Keratinocyte (primary cell): Measurements from ENCODE around the gene RNASEH2B.

Experiments used
- CTCF ChIP-seq, 3 experiments: IDR thresholded peaks in 1 of 3; conservative IDR thresholded peaks in 1 of 3; optimal IDR thresholded peaks in 1 of 3; 2 replicates in 2 of 3; 3 replicates in 1 of 3; pipeline versions ENCODE3 to v1.5.1; 2011; ENCODE audit warnings: low read length in 3 of 3, mild to moderate bottlenecking in 3 of 3, moderate library complexity in 2 of 3, control low read depth in 1 of 3, inconsistent platforms in 1 of 3; ENCODE audit not compliant: insufficient read depth in 2 of 3; ENCODE audit errors: extremely low read depth in 1 of 3
- EZH2 ChIP-seq: IDR thresholded peaks from one replicate; pipeline ENCODE4 v1.6.1; 2012; ENCODE audit warnings: inconsistent platforms, mild to moderate bottlenecking, low read length, moderate library complexity

- TF ChIP-seq CTCF (optimal IDR thresholded peaks at IDR 0.05 in 1 of 3, IDR thresholded peaks at IDR 0.05 in 1 of 3, conservative IDR thresholded peaks at IDR 0.05 in 1 of 3; ENCODE audit: extremely low read depth in 1 of 3, insufficient read depth in 2 of 3, low read length in 3 of 3), result no peak
- TF ChIP-seq EZH2, result no peak
These were observed 22.4 kb upstream of the RNASEH2B start for GRCh38 chr13:50887151-50887550.
